Measurements from ENCODE around the gene HIP1R.
A peak's percentile ranks its signal among the peaks of the same experiment; 100 is the strongest.

HIP1R gene

GRCh38 chr12:122847921-122848421, 12.7 kb downstream of the HIP1R start:
- DNase-seq = no peak

- no peak for DNase-seq
These were observed 13.5 kb downstream of the HIP1R start for GRCh38 chr12:122848471-122849351.

GRCh38 chr12:122849352-122850047, 14.2 kb downstream of the HIP1R start:
- no peak for DNase-seq

GRCh38 chr12:122850048-122850445, 14.8 kb downstream of the HIP1R start:
- DNase-seq = no peak

GRCh38 chr12:122850695-122851350, 15.6 kb downstream of the HIP1R start:
- no peak for DNase-seq

- DNase-seq = no peak
These were observed 16.6 kb downstream of the HIP1R start for GRCh38 chr12:122851820-122852219.

- DNase-seq = no peak
These were observed 17.3 kb downstream of the HIP1R start for GRCh38 chr12:122852336-122853275.

GRCh38 chr12:122853582-122854245, 18.5 kb downstream of the HIP1R start:
- no peak for DNase-seq

- no peak for DNase-seq
These were observed 19.3 kb downstream of the HIP1R start for GRCh38 chr12:122854554-122854953.

GRCh38 chr12:122855071-122855829, 20.0 kb downstream of the HIP1R start:
- no peak for DNase-seq

- DNase-seq = no peak
These were observed 20.9 kb downstream of the HIP1R start for GRCh38 chr12:122855928-122856831.

- no peak for DNase-seq
These were observed 21.9 kb downstream of the HIP1R start for GRCh38 chr12:122856999-122857671.

GRCh38 chr12:122858171-122858570, 22.9 kb downstream of the HIP1R start:
- no peak for DNase-seq

GRCh38 chr12:122858591-122859302, 23.5 kb downstream of the HIP1R start:
- DNase-seq = no peak

GRCh38 chr12:122859303-122860039, 24.2 kb downstream of the HIP1R start:
- no peak for DNase-seq

GRCh38 chr12:122860040-122860853, 25.0 kb downstream of the HIP1R start:
- peak; percentile 84 for DNase-seq

Data from activated CD4-positive, alpha-beta T cell treated with anti-CD3 and anti-CD28 coated beads, Interleukin-10, Interleukin-2, amounts not matched to agents 100 ng/mL and 50 ng/mL, durations not matched to agents 16 hours and 8 hours (primary cell).